ENCODE data around the gene CRLF1.

CRLF1 gene

GRCh38 chr19:18636183-18636968 is 29.8 kb upstream of the CRLF1 start:
- peak overlapping the region; percentile 86 for H3K4me3 ChIP-seq (ENCODE audit: low read depth, low read length)
- H3K36me3 ChIP-seq (ENCODE audit: control insufficient read depth in 2 of 2, insufficient read depth in 1 of 2, low read length in 2 of 2), result no peaks in the 10 kb centered on the region; a peak in 1 of 3 replicates
- CTCF ChIA-PET, result no interaction called here
- no peak overlapping the region for H3K27ac ChIP-seq (ENCODE audit: extremely low read depth, low read depth, low read length)
- H3K4me1 ChIP-seq (ENCODE audit: control insufficient read depth, insufficient read depth, low read length), result peaks cover 8% of the 10 kb centered on the region; the same call in 1 of the 2 replicates
- POLR2A ChIA-PET, result no interaction called here
- no peaks in the 10 kb centered on the region for H3K9me3 ChIP-seq (ENCODE audit: control insufficient read depth, insufficient read depth, low read depth, low read length)
- peak; percentile 94 for TF ChIP-seq KLF9 (tag by site-specific recombination; IDR thresholded peaks at IDR 0.05; ENCODE audit: low read depth)
- TF ChIP-seq SCRT1 (tag by site-specific recombination; IDR thresholded peaks at IDR 0.05; ENCODE audit: borderline replicate concordance), result no peak
- TF ChIP-seq ZXDB (tag by site-specific recombination; IDR thresholded peaks at IDR 0.05), result no peak
- TF ChIP-seq TSHZ1 (tag by site-specific recombination; IDR thresholded peaks at IDR 0.05; ENCODE audit: borderline replicate concordance), result no peak
- TF ChIP-seq ZNF658 (tag by site-specific recombination; IDR thresholded peaks at IDR 0.05), result no peak
- TF ChIP-seq ZNF580 (tag by site-specific recombination; IDR thresholded peaks at IDR 0.05), result no peak
- no peak for TF ChIP-seq ZNF394 (tag by site-specific recombination; IDR thresholded peaks at IDR 0.05; ENCODE audit: borderline replicate concordance)
- TF ChIP-seq ZNF140 (tag by site-specific recombination; IDR thresholded peaks at IDR 0.05), result no peak
- peak; percentile 99 for TF ChIP-seq ZBTB8A (tag by site-specific recombination; IDR thresholded peaks at IDR 0.05)
- TF ChIP-seq ZNF510 (tag by site-specific recombination; IDR thresholded peaks at IDR 0.05; ENCODE audit: insufficient replicate concordance), result no peak
- TF ChIP-seq PATZ1 (tag by site-specific recombination; IDR thresholded peaks at IDR 0.05), result peak; percentile 71
- TF ChIP-seq SP7 (tag by site-specific recombination; IDR thresholded peaks at IDR 0.05), result no peak
- TF ChIP-seq OSR2 (tag by site-specific recombination; IDR thresholded peaks at IDR 0.05), result no peak
- TF ChIP-seq ZBTB21 (tag by site-specific recombination; IDR thresholded peaks at IDR 0.05), result no peak
- no peak for TF ChIP-seq ZNF350 (tag by site-specific recombination; IDR thresholded peaks at IDR 0.05)
- TF ChIP-seq ZNF654 (tag by site-specific recombination; IDR thresholded peaks at IDR 0.05; ENCODE audit: low read depth), result no peak
- TF ChIP-seq ZNF184 (tag by site-specific recombination; IDR thresholded peaks at IDR 0.05), result no peak
- TF ChIP-seq ZSCAN30 (tag by site-specific recombination; IDR thresholded peaks at IDR 0.05), result no peak
- TF ChIP-seq ZNF354C (tag by site-specific recombination; IDR thresholded peaks at IDR 0.05; ENCODE audit: borderline replicate concordance, low read depth), result no peak
- no peak for TF ChIP-seq ZNF530 (tag by site-specific recombination; IDR thresholded peaks at IDR 0.05; ENCODE audit: low read depth)
- no peak for TF ChIP-seq SCRT2 (tag by site-specific recombination; IDR thresholded peaks at IDR 0.05)
- no peak for TF ChIP-seq BCL11A (tag by site-specific recombination; IDR thresholded peaks at IDR 0.05; ENCODE audit: low read depth)
- TF ChIP-seq PRDM10 (tag by site-specific recombination; IDR thresholded peaks at IDR 0.05), result peak; percentile 91
- TF ChIP-seq ZNF792 (tag by site-specific recombination; IDR thresholded peaks at IDR 0.05), result no peak
- TF ChIP-seq ZNF776 (tag by site-specific recombination; IDR thresholded peaks at IDR 0.05; ENCODE audit: borderline replicate concordance), result no peak
- no peak for TF ChIP-seq GLI4 (tag by site-specific recombination; IDR thresholded peaks at IDR 0.05)
- TF ChIP-seq ZNF292 (tag by site-specific recombination; IDR thresholded peaks at IDR 0.05; ENCODE audit: borderline replicate concordance, low read depth), result no peak
- TF ChIP-seq KLF1 (tag by site-specific recombination; IDR thresholded peaks at IDR 0.05), result peak; percentile 99
- no peak for TF ChIP-seq GFI1B (tag by site-specific recombination; IDR thresholded peaks at IDR 0.05)
- no peak for TF ChIP-seq GLIS2 (tag by site-specific recombination; IDR thresholded peaks at IDR 0.05)
